K562 (cell line): ENCODE measurements around the gene ZNRF2.

Experiments used
- HCFC1 ChIP-seq: IDR thresholded peaks from 2 replicates; pipeline ENCODE4 v1.6.1; 2012; ENCODE audit warnings: low read depth, low read length, improper control_type of control experiment
- HMGXB4 ChIP-seq: sonication (generic); formaldehyde crosslinking; IDR thresholded peaks from 2 replicates; pipeline ENCODE4 v1.8.1; 2023; ENCODE audit warnings: mild to moderate bottlenecking, missing genetic modification reagents
- NFATC3 ChIP-seq: fragments of 450-650 bp; IDR thresholded peaks from 2 replicates; pipeline ENCODE4 v1.6.1; 2017; ENCODE audit warnings: mild to moderate bottlenecking
- ZEB2 ChIP-seq: fragments of 450-650 bp; IDR thresholded peaks from 2 replicates; pipeline ENCODE4 v1.6.1; 2016
- TF ChIP-seq, protein P1 (sequence below), 3 experiments: IDR thresholded peaks in 2 of 3; conservative IDR thresholded peaks in 1 of 3; 2 replicates each; pipeline ENCODE4 v1.5.1; 2011 to 2012; ENCODE audit warnings: low read length in 3 of 3, mild to moderate bottlenecking in 3 of 3, control low read depth in 2 of 3, improper control_type of control experiment in 1 of 3, inconsistent platforms in 1 of 3, low read depth in 1 of 3, mixed read lengths in 1 of 3, moderate library complexity in 1 of 3; ENCODE audit not compliant: insufficient read depth in 2 of 3

DNA sequence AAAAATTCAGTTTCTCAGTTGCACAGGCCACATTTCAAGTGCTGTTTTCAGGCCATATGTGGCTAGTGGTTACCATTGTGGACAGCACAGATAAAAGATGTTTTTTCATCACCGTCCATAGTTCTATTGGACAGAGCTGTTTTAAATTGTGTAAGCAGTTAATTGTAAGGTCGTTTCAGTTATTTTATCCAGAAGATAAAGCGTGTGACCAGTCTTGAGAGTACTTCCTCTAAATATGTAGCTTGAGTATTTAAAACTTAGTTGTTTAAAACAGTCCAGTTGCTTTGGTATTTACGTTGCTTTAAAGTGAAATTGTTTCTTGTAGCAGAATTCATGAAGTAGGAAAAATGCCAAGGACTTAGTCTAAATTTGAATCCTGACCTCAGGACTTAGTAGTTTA is 66.9 kb downstream of the ZNRF2 start:
- TF ChIP-seq, protein P1, sequence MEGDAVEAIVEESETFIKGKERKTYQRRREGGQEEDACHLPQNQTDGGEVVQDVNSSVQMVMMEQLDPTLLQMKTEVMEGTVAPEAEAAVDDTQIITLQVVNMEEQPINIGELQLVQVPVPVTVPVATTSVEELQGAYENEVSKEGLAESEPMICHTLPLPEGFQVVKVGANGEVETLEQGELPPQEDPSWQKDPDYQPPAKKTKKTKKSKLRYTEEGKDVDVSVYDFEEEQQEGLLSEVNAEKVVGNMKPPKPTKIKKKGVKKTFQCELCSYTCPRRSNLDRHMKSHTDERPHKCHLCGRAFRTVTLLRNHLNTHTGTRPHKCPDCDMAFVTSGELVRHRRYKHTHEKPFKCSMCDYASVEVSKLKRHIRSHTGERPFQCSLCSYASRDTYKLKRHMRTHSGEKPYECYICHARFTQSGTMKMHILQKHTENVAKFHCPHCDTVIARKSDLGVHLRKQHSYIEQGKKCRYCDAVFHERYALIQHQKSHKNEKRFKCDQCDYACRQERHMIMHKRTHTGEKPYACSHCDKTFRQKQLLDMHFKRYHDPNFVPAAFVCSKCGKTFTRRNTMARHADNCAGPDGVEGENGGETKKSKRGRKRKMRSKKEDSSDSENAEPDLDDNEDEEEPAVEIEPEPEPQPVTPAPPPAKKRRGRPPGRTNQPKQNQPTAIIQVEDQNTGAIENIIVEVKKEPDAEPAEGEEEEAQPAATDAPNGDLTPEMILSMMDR (IDR thresholded peaks at IDR 0.05 in 2 of 3, conservative IDR thresholded peaks at IDR 0.05 in 1 of 3; ENCODE audit: insufficient read depth in 2 of 3, low read depth in 1 of 3, low read length in 3 of 3): no peak
- no peak for TF ChIP-seq ZEB2
- TF ChIP-seq NFATC3: no peak
- TF ChIP-seq HMGXB4: no peak
- no peak for TF ChIP-seq HCFC1
